Vagina (tissue), 2 donors: ENCODE data around the gene STK11IP. TPM values are rescaled to one million over a fixed set of nuclear protein-coding genes. Genes with fewer than 3 reads are reported as not detected.
A peak's percentile ranks its signal among the peaks of the same experiment; 100 is the strongest.

Experiments
- DNase-seq, 2 donors: peaks; one replicate each; pipeline ENCODE4 v3.0.0-alpha.2; 2017; ENCODE audit errors: extremely low spot score in 2 of 2
- H3K27ac ChIP-seq: fragments of 200-600 bp; sonication (generic); one replicate; pipeline ENCODE4 v1.5.1; 2019
- H3K27me3 ChIP-seq: fragments of 200-600 bp; sonication (generic); one replicate; pipeline ENCODE4 v1.5.1; 2019
- H3K36me3 ChIP-seq, 2 donors: fragments of 200-600 bp; sonication (generic); one replicate each; pipeline ENCODE4 v1.5.1; 2017 to 2019
- H3K4me1 ChIP-seq: fragments of 200-600 bp; sonication (generic); one replicate; pipeline ENCODE4 v1.5.1; 2019
- H3K4me3 ChIP-seq, 2 donors: fragments of 200-600 bp; sonication (generic); 1 replicate in 1 of 2; 2 replicates in 1 of 2; pipeline ENCODE4 v1.5.1; 2016 to 2019
- H3K9me3 ChIP-seq: fragments of 200-600 bp; sonication (generic); one replicate; pipeline ENCODE4 v1.5.1; 2019
- CTCF ChIP-seq, 3 experiments: fragments of 450-650 bp in 2 of 3; fragments of 200-600 bp in 1 of 3; sonication (generic) in 1 of 3; IDR thresholded peaks; one replicate each; pipeline ENCODE4 v1.5.1; 2017 to 2019; ENCODE audit warnings: antibody characterized with exemption in 3 of 3, mild to moderate bottlenecking in 2 of 3, moderate library complexity in 2 of 3
- POLR2A ChIP-seq, 2 donors: fragments of 450-650 bp; IDR thresholded peaks; one replicate each; pipeline ENCODE4 v1.6.1; 2017; ENCODE audit warnings: antibody characterized with exemption in 2 of 2, mild to moderate bottlenecking in 2 of 2, moderate library complexity in 2 of 2
- POLR2AphosphoS5 ChIP-seq, 2 donors: sonication (generic); formaldehyde crosslinking; IDR thresholded peaks; one replicate each; pipeline ENCODE4 v1.9.0; 2017; ENCODE audit warnings: antibody characterized with exemption in 2 of 2, mild to moderate bottlenecking in 2 of 2, low read depth in 1 of 2; ENCODE audit not compliant: insufficient read depth in 1 of 2
- intact Hi-C: fragments of 100-400 bp; cut with DNase I; formaldehyde crosslinking; loops from one replicate; pipeline ENCODE4 v1.15.1; 2023
- total RNA-seq: library from RNA; depleted of rRNA; stranded (reverse); fragments of >200 nt; gene quantifications from one replicate; pipeline ENCODE4 v1.2.3, GENCODE V29; 2016

Gene STK11IP
- total RNA-seq, 1 donor from 2014 or later = 11.3 TPM

GRCh38 chr2:219642465-219643083, 44.9 kb downstream of the STK11IP start:
- DNase-seq = peak; percentile 88 to 98
- Histone ChIP-seq H3K4me3 (no peak overlapping the region), H3K4me1 (peaks cover 20% of the 10 kb centered on the region), H3K27me3 (no peaks in the 10 kb centered on the region), H3K36me3 (no peaks in the 10 kb centered on the region), H3K9me3 (no peaks in the 10 kb centered on the region), H3K27ac (no peak overlapping the region)
- TF ChIP-seq POLR2AphosphoS5 (IDR thresholded peaks at IDR 0.05; ENCODE audit: insufficient read depth in 1 of 2, low read depth in 1 of 2) (peak; percentile 62 to 81), CTCF (IDR thresholded peaks at IDR 0.05) (peak; percentile 98 to 100 (median 98)), POLR2A (IDR thresholded peaks at IDR 0.05) (no peak)
- intact Hi-C loops = loop anchor here (5.0 kb wide), 2 partner anchors 100 to 145 kb away; partner anchors contain the start of genes CHPF, GMPPA and TMEM198

GRCh38 chr2:219643084-219643473, 45.4 kb downstream of the STK11IP start:
- intact Hi-C loops = loop anchor here (5.0 kb wide), 2 partner anchors 101 to 146 kb away; partner anchors contain the start of genes CHPF, GMPPA and TMEM198
- Histone ChIP-seq H3K9me3 (no peaks in the 10 kb centered on the region), H3K4me1 (peaks cover 20% of the 10 kb centered on the region), H3K36me3 (no peaks in the 10 kb centered on the region), H3K4me3 (no peak overlapping the region), H3K27ac (no peak overlapping the region), H3K27me3 (no peaks in the 10 kb centered on the region)
- peak in 1 of 2 donors; percentile 85 for DNase-seq
- TF ChIP-seq CTCF (IDR thresholded peaks at IDR 0.05) (no peak), POLR2A (IDR thresholded peaks at IDR 0.05) (no peak), POLR2AphosphoS5 (IDR thresholded peaks at IDR 0.05; ENCODE audit: insufficient read depth in 1 of 2, low read depth in 1 of 2) (no peak)

GRCh38 chr2:219643788-219644398, 46.2 kb downstream of the STK11IP start:
- intact Hi-C loops = loop anchor here (5.0 kb wide), 2 partner anchors 102 to 147 kb away; partner anchors contain the start of genes CHPF, GMPPA and TMEM198
- no peak overlapping the region for H3K4me3 ChIP-seq
- DNase-seq = peak in 1 of 2 donors; percentile 84
- TF ChIP-seq POLR2A (IDR thresholded peaks at IDR 0.05) (no peak), CTCF (IDR thresholded peaks at IDR 0.05) (no peak), POLR2AphosphoS5 (IDR thresholded peaks at IDR 0.05; ENCODE audit: insufficient read depth in 1 of 2, low read depth in 1 of 2) (no peak)
- H3K9me3 ChIP-seq = no peaks in the 10 kb centered on the region
- H3K4me1 ChIP-seq = peaks cover 20% of the 10 kb centered on the region
- H3K36me3 ChIP-seq = no peaks in the 10 kb centered on the region
- no peak overlapping the region for H3K27ac ChIP-seq
- H3K27me3 ChIP-seq = no peaks in the 10 kb centered on the region

- TF ChIP-seq POLR2A (IDR thresholded peaks at IDR 0.05) (no peak), POLR2AphosphoS5 (IDR thresholded peaks at IDR 0.05; ENCODE audit: insufficient read depth in 1 of 2, low read depth in 1 of 2) (no peak), CTCF (IDR thresholded peaks at IDR 0.05) (no peak)
- Histone ChIP-seq H3K9me3 (no peaks in the 10 kb centered on the region), H3K4me3 (no peak overlapping the region), H3K36me3 (no peaks in the 10 kb centered on the region), H3K4me1 (peaks cover 20% of the 10 kb centered on the region), H3K27me3 (no peaks in the 10 kb centered on the region), H3K27ac (peak overlapping the region; percentile 38)
- DNase-seq = peak; percentile 79 to 80
- intact Hi-C loops = loop anchor here (5.0 kb wide), 2 partner anchors 103 to 148 kb away; partner anchors contain the start of genes CHPF, GMPPA and TMEM198
Measured at GRCh38 chr2:219644801-219645480, 47.3 kb downstream of the STK11IP start.
